Measurements from ENCODE around the gene FGF14.

Gene FGF14

DNA sequence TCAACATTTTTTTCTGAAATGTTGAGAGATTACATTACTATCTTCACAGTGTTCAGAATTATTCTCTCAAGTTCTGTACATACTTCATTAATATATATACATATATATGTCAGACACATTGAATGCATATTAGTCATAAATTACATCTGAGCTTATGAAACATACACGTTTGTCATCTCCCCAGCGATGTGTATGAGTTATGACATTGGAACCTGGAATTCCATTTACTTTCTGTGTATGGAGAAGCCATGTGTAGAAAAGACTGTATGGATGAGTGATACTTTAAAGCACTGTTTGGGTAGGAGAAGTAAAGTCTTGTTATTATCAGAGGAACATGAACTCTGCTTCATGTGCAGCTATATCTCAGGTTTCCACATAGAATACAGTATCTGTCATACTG lies 167.2 kb downstream of the FGF14 start:
- ChIA-PET CTCF (no interaction called here), POLR2A (no interaction called here)
- Histone ChIP-seq H3K9me3 (ENCODE audit: control insufficient read depth, insufficient read depth, low read depth, low read length) (no peaks in the 10 kb centered on the region), H3K4me1 (ENCODE audit: control insufficient read depth, insufficient read depth, low read length) (no peaks in the 10 kb centered on the region), H3K4me3 (ENCODE audit: low read depth, low read length) (no peak overlapping the region), H3K27ac (ENCODE audit: extremely low read depth, low read depth, low read length) (no peak overlapping the region), H3K36me3 (ENCODE audit: control insufficient read depth in 2 of 2, insufficient read depth in 1 of 2, low read length in 2 of 2) (no peaks in the 10 kb centered on the region)
- TF ChIP-seq ZNF404 (tag by site-specific recombination; IDR thresholded peaks at IDR 0.05) (no peak), ZNF239 (tag by site-specific recombination; IDR thresholded peaks at IDR 0.05) (no peak), ZNF837 (tag by site-specific recombination; IDR thresholded peaks at IDR 0.05) (no peak), ZNF157 (tag by site-specific recombination; IDR thresholded peaks at IDR 0.05) (no peak), ZSCAN16 (tag by site-specific recombination; IDR thresholded peaks at IDR 0.05) (no peak), YY1 (tag by site-specific recombination; IDR thresholded peaks at IDR 0.05) (no peak), ZBTB21 (tag by site-specific recombination; IDR thresholded peaks at IDR 0.05) (no peak), IKZF3 (tag by site-specific recombination; IDR thresholded peaks at IDR 0.05) (no peak), ZIC2 (tag by site-specific recombination; IDR thresholded peaks at IDR 0.05) (no peak), ZNF610 (tag by site-specific recombination; IDR thresholded peaks at IDR 0.05; ENCODE audit: borderline replicate concordance) (no peak), ZNF214 (tag by site-specific recombination; IDR thresholded peaks at IDR 0.05; ENCODE audit: borderline replicate concordance) (no peak)

- CTCF ChIA-PET, result interaction anchor here (0.6 kb wide), 1 partner anchor 236 kb away, joined by 3 read pairs; no protein-coding TSS in a partner anchor
- H3K4me1 ChIP-seq (ENCODE audit: control insufficient read depth, insufficient read depth, low read length), result no peaks in the 10 kb centered on the region
- TF ChIP-seq BCL11B (tag by site-specific recombination; IDR thresholded peaks at IDR 0.05; ENCODE audit: low read depth) (no peak), ZSCAN16 (tag by site-specific recombination; IDR thresholded peaks at IDR 0.05) (no peak), ZNF580 (tag by site-specific recombination; IDR thresholded peaks at IDR 0.05) (no peak), ZNF138 (tag by site-specific recombination; IDR thresholded peaks at IDR 0.05; ENCODE audit: borderline replicate concordance) (no peak), ZNF114 (tag by site-specific recombination; IDR thresholded peaks at IDR 0.05) (no peak), ZNF660 (tag by site-specific recombination; IDR thresholded peaks at IDR 0.05) (no peak), ZNF211 (tag by site-specific recombination; IDR thresholded peaks at IDR 0.05; ENCODE audit: low read depth) (no peak), ZNF777 (tag by site-specific recombination; IDR thresholded peaks at IDR 0.05; ENCODE audit: borderline replicate concordance) (no peak), ZNF704 (tag by site-specific recombination; IDR thresholded peaks at IDR 0.05) (no peak), ZNF16 (tag by site-specific recombination; IDR thresholded peaks at IDR 0.05; ENCODE audit: low read depth) (no peak), GLI4 (tag by site-specific recombination; IDR thresholded peaks at IDR 0.05) (no peak), ZNF645 (tag by site-specific recombination; IDR thresholded peaks at IDR 0.05) (no peak), ZNF501 (tag by site-specific recombination; IDR thresholded peaks at IDR 0.05) (no peak), REPIN1 (tag by site-specific recombination; IDR thresholded peaks at IDR 0.05; ENCODE audit: low read depth) (no peak), ZFP41 (tag by site-specific recombination; IDR thresholded peaks at IDR 0.05; ENCODE audit: borderline replicate concordance) (no peak)
- TF ChIP-seq, protein P1, sequence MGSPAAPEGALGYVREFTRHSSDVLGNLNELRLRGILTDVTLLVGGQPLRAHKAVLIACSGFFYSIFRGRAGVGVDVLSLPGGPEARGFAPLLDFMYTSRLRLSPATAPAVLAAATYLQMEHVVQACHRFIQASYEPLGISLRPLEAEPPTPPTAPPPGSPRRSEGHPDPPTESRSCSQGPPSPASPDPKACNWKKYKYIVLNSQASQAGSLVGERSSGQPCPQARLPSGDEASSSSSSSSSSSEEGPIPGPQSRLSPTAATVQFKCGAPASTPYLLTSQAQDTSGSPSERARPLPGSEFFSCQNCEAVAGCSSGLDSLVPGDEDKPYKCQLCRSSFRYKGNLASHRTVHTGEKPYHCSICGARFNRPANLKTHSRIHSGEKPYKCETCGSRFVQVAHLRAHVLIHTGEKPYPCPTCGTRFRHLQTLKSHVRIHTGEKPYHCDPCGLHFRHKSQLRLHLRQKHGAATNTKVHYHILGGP (tag by site-specific recombination; IDR thresholded peaks at IDR 0.05), result no peak
- TF ChIP-seq, protein P2, sequence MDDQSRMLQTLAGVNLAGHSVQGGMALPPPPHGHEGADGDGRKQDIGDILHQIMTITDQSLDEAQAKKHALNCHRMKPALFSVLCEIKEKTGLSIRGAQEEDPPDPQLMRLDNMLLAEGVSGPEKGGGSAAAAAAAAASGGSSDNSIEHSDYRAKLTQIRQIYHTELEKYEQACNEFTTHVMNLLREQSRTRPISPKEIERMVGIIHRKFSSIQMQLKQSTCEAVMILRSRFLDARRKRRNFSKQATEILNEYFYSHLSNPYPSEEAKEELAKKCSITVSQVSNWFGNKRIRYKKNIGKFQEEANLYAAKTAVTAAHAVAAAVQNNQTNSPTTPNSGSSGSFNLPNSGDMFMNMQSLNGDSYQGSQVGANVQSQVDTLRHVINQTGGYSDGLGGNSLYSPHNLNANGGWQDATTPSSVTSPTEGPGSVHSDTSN (CRISPR knock-in tag; IDR thresholded peaks at IDR 0.05), result no peak
Observed at GRCh38 chr13:102233566-102234208, 168.2 kb downstream of the FGF14 start.

More at GRCh38 chr13:102233566-102234208, 168.2 kb downstream of the FGF14 start:
- H3K4me3 ChIP-seq (ENCODE audit: low read depth, low read length), result no peak overlapping the region
- H3K9me3 ChIP-seq (ENCODE audit: control insufficient read depth, insufficient read depth, low read depth, low read length), result no peaks in the 10 kb centered on the region
- H3K36me3 ChIP-seq (ENCODE audit: control insufficient read depth in 2 of 2, insufficient read depth in 1 of 2, low read length in 2 of 2), result no peaks in the 10 kb centered on the region
- POLR2A ChIA-PET, result no interaction called here
- H3K27ac ChIP-seq (ENCODE audit: extremely low read depth, low read depth, low read length), result no peak overlapping the region
